ENCODE data around the gene CACUL1.
"Not testable (repeated sequence)": the region's sequence is repeated elsewhere in the genome, so short reads cannot be mapped to it uniquely, and the experiment has no call there.

CACUL1 gene

DNA sequence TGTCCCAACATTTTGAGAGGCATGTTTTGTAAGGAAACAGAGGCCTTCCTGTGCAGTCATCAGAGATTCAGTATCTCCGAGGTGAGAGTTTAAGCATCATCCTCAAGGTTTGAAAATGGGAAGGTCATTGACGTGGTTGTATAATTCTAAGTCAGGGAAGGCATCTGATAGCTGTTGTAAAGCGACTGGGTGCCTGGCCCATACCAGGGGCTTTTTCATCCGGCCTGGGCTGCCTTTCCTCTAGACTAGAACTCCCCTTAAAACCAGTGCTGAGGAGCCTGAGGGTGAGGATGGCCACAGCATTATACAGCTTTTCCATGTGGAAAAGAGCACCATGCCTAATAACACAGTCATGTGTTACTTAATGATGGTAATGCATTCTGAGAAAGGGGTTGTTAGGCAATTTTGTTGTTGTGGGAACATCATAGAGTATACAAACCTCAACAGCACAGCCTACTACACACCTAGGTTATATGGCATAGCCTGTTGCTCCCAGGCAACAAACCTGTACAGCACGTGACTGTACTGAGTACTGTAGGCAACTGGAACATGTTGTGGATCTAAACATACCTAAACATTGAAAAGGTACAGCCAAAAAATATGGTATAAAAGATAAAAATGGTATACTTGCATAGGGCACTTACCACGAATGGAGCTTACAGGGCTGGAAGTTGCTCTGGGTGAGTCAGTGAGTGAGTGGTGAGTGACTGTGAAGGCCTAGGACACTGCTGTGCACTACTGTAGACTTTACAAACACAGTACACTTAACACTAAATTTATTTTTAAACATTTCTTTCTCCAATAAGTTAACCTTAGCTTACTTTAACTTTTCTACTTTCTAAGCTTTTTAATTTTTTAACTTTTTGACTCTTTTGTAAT is 13.5 kb upstream of the CACUL1 start:
- no peak for DNase-seq (ENCODE audit: low read depth)

DNA sequence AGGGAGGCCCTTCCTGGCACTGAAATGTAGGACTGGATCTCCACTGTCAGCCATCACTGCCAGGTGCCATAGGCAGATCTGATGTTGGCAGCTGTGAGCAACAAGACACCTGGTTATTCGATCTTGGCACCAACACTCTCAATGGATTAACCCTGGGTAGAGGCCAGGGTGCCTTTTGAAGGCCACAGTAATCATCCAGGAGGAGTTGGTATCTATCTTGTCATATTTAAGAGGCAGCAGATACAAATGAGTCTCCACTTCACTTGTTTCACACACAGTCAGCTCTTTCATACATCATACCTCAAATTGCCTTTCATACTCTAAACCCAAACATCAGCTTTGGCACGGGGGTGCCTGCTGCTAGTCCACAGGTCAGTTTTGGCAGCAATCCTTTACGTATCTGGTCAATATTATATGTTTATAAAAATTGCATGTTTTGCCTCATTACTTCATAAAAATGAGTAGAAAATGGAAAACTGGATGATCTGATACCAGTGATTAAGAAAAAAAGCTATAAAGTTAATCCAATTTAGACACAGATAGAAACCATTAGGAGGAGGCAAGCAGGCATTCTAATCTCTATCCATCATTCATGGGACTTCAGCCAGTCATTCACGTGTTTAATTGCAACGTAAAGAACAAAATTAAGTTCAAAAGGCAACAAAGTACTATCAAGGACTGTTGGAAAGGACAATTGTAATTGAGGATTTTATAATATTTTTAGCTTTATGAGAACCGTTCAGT is 12.7 kb upstream of the CACUL1 start:
- no peak for DNase-seq (ENCODE audit: low read depth)

DNA sequence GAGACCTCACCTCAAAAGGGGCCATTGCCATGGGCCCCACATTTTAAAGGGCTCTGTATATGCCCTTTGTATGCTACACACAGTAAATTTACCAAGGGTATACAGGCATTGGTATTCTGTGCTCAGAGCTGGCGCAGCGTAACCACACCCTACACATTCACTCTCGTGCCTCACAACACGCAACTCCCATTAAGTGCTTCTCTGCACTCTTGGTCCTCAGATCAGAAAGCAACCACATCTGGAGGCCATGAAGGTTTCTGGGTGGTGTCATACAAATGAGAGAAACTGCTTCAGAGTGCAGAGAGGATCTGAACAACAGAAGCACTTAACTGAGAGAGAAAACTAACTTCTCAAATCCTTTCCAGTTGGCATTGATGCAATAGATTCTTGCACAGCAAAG is 9.4 kb upstream of the CACUL1 start:
- DNase-seq (ENCODE audit: low read depth), result no peak

DNA sequence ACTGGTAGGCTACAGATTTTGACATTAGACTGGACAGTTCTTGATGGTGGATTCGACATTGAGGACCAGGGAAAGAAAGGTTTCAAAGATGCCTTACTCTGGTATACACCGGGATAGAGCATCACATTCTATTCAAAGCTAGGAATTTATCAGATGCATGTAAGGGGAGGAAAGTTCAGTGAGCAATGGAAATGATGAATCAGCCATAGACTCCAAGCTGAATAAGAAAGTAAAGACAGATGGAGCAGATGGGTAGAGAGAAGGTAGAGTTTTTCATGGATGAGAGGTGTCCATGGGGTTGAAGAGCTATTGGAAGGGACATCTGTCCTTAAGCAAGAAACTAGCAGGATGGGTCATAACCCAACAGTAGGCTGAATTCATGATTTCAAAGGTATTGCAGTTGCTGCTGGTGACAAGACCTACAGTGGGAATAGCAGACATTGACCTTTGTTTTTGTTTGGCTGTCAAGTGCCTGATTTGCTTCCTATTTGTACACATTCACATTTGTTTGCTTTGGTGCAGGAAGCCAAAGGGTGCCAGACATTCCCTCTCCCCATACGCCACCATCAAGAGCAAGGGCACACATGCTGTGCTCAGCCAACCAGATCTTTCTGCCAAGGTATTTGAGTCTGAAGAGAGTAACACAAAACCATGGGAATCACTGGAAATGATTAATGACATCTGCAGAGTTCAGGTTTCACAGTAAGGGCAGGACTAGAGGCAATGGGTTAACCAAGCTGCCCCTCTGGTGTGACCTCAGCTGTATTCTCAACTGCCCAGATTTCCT is 8.6 kb upstream of the CACUL1 start:
- peak; percentile 21 for DNase-seq (ENCODE audit: low read depth)

DNA sequence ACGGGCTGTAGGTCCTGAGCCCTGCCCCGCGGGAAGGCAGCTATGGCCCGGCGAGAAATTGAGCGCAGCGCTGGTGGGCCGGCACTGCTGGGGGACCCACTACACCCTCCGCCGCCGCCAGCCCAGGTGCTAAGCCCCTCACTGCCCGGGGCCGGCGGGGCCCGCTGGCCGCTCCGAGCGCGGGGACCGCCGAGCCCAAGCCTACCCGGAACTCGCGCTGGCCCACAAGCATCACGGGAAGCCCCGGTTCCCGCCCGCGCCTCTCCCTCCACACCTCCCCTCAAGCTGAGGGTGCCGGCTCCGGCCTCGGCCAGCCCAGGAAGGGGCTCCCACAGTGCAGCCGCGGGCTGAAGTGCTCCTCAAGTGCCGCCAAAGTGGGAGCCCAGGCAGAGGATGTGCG is 5.5 kb upstream of the CACUL1 start:
- no peak for DNase-seq (ENCODE audit: low read depth)

DNA sequence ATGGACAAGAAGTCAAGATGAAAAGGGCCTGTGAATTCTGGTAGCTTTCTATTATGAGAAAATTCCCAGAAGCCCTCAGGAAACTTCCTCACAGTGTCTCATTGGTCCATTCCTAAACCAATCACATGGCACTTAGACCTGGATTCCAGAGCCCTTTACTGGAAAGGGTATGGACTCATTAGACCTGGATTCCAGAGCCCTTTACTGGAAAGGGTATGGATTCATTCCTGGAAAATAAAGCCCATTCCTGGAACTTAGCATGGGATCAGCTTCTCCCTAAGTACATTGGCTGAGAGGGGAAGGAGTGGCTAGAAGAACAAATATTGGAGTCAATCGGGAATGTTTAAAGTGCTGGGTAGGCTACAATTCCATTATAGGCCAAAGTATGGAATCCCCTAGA is 3.7 kb upstream of the CACUL1 start:
- no peak for DNase-seq (ENCODE audit: low read depth)

DNA sequence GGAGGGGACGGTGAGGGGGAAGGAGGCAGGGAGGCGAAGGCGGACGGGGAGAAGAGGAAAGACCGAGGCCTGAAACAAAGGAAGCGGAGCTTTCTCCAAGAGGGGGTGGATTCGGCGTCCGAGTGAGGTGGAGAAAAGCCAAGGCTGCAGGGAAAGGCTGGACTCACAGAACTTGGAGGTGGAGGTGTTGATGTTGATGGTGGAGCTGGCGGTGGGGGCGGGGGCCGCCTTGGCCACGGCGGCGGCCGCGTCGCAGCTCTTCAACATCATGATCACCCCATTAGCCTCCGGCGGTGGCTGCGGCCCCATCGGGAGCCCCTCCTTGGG is 578 bp downstream of the CACUL1 start:
- no peak for DNase-seq (ENCODE audit: low read depth)

DNA sequence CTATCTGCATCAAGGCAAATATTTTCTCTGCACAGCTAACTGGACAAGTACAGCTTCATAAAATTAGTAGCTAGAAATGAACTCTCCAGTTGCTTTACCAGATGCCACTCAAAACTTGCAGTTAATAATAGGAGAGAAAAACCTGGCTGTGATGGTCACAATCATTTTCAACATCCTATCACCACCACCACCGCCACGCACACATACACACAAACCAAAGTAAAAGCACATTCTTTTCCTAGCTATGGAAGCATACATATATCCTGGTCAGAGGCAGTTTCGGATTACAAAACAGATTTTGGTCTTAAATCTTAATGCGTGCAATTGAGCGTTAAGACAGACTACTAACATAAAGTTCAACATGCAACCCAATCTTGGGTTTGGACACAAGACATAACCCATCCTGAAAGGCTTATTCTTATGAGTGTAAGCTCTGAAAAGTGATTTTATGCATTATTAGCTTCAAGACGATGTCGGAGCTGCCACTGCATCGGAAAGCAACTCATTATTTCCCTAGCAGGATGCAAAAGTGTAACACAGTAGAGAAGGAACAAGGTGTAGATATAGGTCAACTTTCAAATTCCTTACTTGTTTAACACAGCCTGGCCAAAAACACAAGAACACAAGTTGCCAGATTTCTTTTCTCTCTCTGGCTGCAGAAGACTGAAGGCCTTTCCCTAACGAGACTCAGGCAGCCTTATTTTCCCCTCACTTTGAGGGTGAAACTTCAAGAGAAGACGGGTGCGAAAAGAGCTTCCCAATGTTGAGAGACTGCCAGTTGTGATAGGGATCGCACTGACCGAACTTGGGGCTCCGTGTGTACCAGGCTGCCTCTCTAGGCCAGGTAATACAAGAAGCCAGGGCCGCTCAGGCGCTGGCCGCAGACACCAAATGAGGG is 1.2 kb downstream of the CACUL1 start:
- DNase-seq (ENCODE audit: low read depth), result no peak

DNA sequence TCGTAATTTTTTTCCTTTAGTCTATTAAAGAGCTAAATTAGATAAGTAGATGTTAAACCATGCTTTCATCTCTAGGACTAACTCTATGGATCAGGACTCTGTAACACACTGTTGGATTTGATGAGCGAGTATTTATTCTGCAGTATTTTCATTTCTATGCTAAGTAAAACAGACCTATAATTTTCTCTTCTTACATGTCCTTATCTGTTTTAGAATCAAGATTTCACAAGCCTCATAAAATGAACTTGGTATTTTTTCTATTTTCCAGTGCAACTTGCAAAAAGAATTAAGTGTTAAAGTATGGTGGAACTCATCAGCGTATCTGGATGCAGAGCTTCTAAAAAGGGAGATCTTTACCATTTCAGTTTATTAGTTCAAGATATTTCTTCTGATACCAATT is 2.4 kb downstream of the CACUL1 start:
- DNase-seq (ENCODE audit: low read depth), result no peak

DNA sequence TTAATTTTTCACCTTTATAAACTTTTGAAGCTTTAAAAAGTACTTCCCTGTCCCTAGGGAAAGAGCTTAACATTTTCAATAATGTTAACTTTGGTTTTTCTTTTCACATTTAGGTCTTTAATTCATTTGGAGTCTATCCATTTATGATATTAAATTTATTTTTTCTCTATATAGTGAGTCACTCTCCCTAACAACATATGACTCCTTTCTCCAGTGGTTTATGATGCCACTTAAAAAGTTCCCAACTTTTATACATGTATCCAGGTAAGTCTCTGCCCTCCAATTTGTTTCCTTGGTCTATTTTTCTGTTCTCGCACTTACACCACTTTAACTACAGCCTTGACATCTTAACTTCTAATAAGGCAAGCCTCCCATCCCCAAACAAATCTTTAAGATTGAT is 3.5 kb downstream of the CACUL1 start:
- DNase-seq (ENCODE audit: low read depth), result no peak

DNA sequence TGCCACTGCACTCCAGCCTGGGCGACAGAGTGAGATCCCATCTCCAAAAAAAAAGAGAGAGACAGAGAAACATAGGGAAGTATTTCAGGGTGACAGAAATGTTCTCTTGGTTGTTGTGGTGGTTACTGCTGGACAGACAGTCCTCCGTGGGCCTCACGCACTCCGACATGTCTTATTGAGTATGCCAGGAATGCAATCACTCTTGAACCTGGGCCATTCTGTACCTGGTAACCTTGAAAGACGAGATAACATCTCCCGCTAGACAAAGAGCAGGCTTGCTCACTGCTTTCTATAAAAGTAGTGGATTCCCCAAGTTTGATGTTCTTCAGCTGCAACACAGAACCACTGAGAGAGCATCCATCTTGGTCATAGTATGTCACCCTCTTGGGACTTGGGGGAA is 6.7 kb downstream of the CACUL1 start:
- no peak for DNase-seq (ENCODE audit: low read depth)

DNA sequence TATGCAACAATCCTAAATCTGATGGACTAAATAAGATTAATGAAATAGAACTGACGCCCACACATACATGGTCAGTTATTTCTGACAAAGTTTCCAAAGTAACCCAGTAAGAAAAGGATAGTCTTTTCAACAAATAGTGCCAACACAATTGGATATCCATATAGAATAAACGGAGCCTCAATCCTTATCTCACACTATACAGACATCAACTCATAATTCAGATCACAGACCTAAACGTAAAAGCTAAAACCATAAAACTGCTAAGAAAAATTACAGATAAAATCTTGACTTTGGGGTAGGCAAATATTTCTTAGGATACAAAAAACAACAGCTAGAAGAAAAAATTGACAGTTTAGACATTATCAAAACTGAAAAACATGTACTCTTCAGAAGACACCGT is 8.5 kb downstream of the CACUL1 start:
- no peak for DNase-seq (ENCODE audit: low read depth)

DNA sequence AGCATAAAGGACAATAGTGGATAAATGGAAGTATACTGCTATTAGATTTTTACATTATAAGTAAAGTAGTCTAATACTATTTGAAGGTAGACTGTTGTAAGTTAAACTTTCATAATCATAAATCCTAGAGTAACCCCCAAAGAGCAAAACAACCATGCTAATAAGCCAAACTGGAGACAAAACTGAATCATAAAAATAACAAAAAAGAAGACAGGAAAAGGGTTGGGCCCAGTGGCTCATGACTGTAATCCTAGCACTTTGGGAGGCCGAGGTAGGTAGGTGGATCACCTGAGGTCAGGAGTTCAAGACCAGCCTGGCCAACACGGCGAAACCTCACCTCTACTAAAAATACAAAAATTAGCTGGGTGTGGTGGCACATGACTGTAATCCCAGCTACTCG is 9.7 kb downstream of the CACUL1 start:
- no peak for DNase-seq (ENCODE audit: low read depth)

DNA sequence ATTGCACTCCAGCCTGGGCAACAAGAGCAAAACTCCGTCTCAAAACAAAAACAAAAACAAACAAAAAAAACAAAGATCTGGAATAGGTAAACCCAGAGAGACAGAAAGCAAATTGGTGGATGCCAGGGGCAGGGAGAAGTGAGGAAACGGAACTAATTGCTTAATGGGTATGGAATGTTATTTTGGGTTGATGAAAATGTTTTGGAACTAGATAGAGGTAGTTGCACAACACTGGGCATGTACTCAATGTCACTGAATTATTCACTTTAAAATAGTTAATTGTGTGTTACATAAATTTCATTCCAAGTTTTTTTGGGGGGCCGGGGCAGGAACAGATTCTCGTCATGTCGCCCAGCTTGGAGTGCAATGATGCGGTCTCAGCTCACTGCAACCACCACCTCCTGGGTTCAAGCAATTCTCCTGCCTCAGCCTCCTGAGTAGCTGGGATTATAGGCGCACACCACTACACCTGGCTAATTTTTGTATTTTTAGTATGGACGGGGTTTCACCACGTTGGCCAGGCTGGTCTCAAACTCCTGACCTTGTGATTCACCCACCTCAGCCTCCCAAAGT is 10.3 kb downstream of the CACUL1 start:
- DNase-seq (ENCODE audit: low read depth), result not testable (repeated sequence)

DNA sequence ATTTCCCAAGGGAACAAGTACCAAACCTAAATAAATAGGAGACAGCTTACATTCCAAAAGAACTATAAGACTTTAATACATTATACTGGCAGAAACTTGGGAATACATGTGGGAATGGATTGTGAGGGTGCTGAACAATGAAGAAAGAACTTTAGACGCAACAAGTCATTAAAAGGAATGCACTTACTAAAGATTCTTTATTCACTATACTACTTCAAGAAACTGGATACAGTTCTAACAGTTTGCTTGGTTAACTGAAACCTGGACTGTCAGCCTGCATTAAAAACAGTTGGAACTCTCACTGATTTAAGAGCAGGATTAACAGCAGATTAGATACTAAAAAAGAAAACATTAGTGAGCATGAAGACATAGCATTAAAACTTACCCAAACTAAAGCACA is 12.0 kb downstream of the CACUL1 start:
- DNase-seq (ENCODE audit: low read depth), result no peak

DNA sequence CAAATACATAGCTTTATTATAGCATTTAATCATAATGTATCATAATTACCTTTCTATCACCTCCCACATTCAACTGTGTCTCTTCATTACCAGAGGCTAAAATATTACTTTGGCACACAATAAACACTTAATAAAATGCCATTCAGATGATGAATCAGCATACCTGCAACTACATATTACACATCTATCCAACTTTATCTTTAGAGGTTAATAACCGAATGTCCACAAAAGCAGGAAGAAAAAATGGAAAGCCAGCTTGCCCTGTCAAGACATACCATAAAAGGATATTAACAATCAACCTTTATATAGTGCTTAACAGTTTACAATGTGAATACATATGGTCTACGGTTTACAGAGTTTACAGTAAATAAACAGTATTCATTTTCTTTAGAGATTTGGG is 12.7 kb downstream of the CACUL1 start:
- no peak for DNase-seq (ENCODE audit: low read depth)

DNA sequence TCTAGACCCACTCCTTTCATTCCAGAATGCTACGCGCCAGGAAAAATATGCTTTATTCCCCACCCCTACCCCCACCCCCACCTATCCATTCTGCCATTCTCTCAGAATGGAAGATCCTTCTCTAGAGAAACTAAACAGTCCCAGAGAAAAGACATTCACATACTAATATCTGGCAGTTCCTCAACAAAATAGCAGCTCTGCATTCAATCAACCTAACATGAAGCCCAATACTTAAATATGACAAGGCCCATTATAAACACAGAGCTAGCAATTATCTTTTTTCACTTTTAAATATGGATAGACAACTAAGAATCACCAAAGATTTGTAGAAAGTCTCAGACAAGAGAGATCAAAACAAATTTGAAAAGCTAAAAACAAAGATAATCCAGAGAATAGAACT is 16.4 kb downstream of the CACUL1 start:
- DNase-seq (ENCODE audit: low read depth), result no peak

DNA sequence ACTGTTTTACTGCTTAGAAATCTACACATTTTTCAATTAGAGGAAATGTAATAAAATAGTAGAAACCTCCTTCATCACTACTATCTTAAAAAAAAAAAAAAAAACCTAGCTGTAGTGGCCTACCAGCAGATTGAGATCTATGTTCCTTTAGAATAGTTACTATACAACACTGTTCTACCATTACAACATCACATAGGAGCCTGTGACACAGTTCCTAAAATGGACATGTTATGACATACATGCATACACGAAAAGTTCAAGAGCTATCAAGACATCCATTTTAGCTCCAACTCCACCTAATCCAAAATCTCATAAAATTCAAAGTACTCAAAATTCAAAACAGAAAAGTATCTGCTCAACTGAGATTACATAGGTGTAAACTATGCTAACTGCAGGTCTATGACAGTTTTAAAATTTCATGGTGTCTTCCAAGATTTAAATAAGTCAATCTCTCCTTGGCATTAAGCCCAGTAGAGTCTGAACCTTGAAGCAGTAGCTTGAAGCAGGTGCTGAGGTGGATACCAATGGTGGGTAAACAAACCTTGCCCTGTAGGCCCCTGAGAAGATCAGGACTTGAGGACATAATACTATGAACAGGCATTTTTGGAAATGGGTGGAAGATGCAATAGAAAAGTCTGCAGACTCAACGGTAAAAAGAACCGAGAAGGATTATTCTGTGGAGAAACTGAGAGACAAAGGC is 17.0 kb downstream of the CACUL1 start:
- no peak for DNase-seq (ENCODE audit: low read depth)

DNA sequence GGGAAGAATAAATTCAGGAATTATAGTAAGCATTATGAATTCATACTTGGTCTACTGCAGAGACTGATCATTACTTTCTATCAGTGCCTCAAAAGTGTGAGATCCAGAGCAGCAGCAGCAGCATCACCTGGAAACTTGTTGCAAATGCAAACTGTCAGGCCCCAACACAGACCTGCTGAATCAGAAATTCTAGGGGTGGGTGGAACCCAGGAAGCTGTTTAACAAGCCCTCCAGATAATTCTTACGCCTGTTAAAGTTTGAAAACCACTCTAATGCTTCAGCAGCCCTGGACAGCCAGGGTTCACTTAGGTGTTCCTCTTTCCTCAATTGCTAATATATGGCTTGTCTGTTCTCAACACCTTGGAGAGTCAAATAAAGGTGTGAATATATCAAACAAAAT is 19.5 kb downstream of the CACUL1 start:
- DNase-seq (ENCODE audit: low read depth), result no peak

DNA sequence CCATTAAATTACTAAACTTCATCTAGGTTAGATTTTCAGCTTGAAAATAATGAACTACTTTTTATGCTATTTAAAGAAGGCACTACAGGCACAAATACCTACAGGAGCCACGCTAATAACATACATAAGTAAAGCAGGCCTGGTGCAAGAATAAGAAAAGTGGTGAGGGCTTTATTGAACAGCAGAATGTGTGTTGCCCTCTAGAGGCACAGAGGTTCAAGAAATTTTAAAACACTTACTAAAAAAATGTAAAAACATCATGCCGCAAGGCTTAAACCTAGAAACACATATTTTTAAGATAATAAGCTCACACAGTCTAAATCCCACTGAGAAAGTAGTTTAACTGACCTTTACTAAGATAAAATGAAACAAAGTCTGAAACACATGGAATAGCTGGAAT is 20.3 kb downstream of the CACUL1 start:
- no peak for DNase-seq (ENCODE audit: low read depth)

All from fibroblast of the conjunctiva (primary cell).